Choroid plexus epithelial cell (primary cell): ENCODE measurements around the gene AKR1B15.
A peak's percentile ranks its signal among the peaks of the same experiment; 100 is the strongest.

Source experiments
- DNase-seq: peaks from one replicate; pipeline ENCODE4 v3.0.0-alpha.2; 2010; ENCODE audit warnings: low read depth
- H3K4me3 ChIP-seq: 2 replicates; pipeline ENCODE4 v1.5.1; 2011; ENCODE audit warnings: low read depth, mild to moderate bottlenecking, control low read depth, low read length, moderate library complexity
- TF ChIP-seq, protein P1 (sequence below): conservative IDR thresholded peaks from 2 replicates; pipeline ENCODE4 v1.5.1; 2011; ENCODE audit warnings: low read depth, mild to moderate bottlenecking, control low read depth, inconsistent platforms, low read length, moderate library complexity

Gene AKR1B15

DNA sequence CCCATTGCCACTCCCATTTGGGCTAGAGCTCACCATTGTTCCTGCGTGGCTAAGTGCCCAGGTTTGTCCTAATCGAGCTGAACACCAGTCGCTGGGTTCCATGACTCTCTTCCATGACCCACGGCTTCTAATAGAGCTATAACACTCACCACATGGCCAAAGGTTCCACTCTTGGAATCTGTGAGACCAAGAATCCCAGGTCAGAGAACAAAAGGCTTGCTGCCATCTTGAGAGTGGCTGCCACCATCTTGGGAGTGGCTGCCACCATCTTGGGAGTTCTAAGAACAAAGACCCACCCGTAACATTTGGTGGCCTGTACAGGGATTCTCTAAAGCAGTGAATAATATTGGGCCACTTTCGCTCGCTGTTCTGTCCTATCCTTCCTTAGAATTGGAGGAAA lies 37.0 kb downstream of the AKR1B15 start:
- TF ChIP-seq, protein P1, sequence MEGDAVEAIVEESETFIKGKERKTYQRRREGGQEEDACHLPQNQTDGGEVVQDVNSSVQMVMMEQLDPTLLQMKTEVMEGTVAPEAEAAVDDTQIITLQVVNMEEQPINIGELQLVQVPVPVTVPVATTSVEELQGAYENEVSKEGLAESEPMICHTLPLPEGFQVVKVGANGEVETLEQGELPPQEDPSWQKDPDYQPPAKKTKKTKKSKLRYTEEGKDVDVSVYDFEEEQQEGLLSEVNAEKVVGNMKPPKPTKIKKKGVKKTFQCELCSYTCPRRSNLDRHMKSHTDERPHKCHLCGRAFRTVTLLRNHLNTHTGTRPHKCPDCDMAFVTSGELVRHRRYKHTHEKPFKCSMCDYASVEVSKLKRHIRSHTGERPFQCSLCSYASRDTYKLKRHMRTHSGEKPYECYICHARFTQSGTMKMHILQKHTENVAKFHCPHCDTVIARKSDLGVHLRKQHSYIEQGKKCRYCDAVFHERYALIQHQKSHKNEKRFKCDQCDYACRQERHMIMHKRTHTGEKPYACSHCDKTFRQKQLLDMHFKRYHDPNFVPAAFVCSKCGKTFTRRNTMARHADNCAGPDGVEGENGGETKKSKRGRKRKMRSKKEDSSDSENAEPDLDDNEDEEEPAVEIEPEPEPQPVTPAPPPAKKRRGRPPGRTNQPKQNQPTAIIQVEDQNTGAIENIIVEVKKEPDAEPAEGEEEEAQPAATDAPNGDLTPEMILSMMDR = no peak
- H3K4me3 ChIP-seq = no peak overlapping the region
- no peak for DNase-seq

DNA sequence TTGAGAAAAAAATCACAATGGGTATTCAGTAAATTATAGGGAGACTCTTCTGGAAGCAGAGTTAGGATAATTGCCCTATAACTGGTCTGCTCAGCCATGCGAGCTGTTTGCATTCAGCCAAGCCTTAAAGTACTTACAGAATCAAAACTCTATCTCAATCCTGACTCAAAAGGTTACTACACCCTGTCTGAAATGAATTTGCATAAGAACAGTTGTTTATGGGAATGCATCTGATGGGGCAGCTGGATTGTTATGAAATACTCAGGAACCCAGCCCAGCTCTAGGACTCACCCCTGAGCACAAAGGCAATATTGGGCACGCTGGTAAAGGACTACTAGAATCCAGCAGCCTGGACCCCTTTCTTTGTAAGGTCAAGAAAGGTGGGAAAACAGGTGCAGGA lies 38.8 kb downstream of the AKR1B15 start:
- TF ChIP-seq, protein P1 = no peak
- no peak overlapping the region for H3K4me3 ChIP-seq
- DNase-seq = no peak

DNA sequence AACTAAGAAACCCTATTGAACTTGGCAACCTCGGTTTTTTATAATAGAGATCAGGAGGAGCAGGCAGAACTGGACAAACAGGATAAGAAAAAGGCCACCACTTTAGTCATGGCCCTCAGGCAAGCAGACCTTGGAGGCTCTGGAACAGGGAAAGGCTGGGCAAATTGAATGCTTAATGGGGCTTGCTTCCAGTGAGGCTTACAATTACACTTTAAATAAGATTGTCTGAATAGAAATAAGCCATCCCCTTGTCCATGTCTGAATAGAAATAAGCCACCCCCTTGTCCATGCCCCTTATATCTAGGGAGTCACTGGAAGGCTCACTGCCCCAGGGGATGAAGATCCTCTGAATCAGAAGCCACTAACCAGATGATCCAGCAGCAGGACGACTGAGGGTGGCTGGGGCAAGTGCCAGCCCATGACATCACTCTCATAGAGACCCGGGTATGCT lies 40.6 kb downstream of the AKR1B15 start:
- no peak for DNase-seq
- TF ChIP-seq, protein P1 = no peak
- no peak overlapping the region for H3K4me3 ChIP-seq

DNA sequence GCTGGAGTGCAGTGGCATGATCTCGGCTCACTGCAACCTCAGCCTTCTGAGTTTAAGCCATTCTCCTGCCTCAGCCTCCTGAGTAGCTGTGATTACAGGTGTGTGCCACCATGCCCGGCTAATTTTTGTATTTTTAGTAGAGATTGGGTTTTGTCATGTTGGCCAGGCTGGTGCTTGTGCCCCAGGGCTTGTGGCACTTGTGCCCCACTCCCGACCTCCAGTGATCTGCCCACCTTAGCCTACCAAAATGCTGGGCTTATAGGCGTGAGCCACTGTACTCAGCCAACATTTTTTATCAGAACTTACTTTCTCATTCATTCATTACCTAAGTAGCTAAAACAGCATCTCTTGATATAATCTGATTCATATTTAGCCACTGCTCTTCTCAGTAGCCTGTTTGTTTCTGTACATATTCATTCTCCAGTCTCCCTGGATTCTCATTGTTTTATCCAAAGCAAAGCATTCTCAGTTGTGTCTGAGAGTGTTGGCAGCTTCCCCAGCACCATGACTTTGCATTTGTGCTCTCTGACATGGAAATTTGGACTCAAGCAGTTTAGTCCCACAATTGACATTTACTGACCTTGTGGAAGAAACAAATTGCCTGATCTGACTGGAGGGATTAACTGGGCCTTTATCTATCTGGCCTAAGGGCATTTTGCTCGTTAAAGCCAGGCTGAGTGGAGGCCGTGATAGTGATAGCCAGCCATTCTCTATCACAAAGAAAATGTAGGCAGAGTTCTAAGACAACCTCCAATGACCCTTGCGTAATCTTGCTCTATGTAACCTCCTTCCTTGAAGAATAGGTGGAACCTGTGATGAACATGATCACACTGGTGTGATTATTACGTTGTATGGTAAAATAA lies 44.9 kb downstream of the AKR1B15 start:
- TF ChIP-seq, protein P1 = no peak

DNA sequence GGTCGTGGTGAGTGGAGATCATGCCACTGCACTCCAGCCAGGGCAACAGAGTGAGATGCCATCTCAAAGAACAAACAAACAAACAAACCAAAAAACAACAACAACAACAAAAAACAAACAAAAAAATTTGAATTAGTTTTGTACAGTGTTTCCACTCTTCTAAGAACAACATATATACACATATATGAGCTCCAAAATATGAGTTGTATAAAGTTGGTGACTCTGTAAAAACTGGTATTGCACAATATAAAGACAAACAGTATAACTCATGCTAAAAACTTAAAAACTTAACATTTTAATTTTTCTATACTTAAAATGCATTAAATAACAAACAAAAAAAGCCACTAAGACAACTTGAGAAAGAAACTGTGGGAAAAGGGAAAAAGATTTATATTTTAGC lies 46.0 kb downstream of the AKR1B15 start:
- DNase-seq = no peak
- TF ChIP-seq, protein P1 = no peak
- H3K4me3 ChIP-seq = no peak overlapping the region

More for the DNA sequence above, 44.9 kb downstream of the AKR1B15 start:
- H3K4me3 ChIP-seq = no peak overlapping the region
- DNase-seq = peak; percentile 87

DNA sequence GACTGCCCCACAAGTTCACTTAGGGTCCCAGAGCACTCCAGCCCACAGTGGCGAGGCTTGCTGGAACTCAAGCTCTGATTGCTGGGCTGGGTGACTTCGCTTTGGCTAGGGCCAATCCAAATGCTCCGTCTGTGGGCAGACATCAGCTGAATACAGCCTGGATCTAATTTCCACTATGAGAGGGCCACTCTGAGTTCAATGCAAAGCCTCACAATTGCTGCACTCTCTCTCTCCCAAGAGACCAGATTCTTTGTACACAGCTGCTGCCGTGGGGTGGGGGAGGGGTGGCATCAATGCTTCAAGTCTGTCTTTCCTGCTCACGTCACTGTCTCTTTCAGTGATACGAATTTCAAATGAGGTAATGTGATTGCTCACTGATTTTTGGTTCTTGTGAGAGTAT lies 50.5 kb downstream of the AKR1B15 start:
- H3K4me3 ChIP-seq = no peak overlapping the region
- TF ChIP-seq, protein P1 = no peak
- DNase-seq = peak; percentile 18

DNA sequence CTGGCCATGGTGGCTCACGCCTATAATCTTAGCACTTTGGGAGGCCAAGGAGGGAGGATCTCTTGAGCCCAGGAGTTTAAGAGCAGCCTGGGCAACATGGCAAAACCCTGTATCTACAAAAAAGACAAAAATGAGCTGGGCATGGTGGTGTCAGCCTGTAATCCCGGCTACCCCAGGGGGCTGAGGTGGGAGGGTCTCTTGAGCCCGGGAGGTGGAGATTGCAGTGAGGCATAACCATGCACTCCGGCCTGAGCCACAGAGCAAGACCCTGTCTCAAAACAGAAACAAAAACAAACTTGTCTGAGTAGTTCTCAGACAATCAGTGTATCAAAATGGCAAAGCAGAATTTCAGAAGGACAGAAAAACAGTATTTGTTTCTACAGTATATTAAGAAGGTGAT lies 52.5 kb downstream of the AKR1B15 start:
- H3K4me3 ChIP-seq = no peak overlapping the region
- TF ChIP-seq, protein P1 = no peak
- DNase-seq = no peak
